Measurements from ENCODE around the gene SCAMP2. TPM values are rescaled to one million over a fixed set of nuclear protein-coding genes. Genes with fewer than 3 reads are reported as not detected.
A peak's percentile ranks its signal among the peaks of the same experiment; 100 is the strongest.

Gene SCAMP2
- total RNA-seq, 2 experiments from 2014 or later = 57.5 to 59.6 TPM

DNA sequence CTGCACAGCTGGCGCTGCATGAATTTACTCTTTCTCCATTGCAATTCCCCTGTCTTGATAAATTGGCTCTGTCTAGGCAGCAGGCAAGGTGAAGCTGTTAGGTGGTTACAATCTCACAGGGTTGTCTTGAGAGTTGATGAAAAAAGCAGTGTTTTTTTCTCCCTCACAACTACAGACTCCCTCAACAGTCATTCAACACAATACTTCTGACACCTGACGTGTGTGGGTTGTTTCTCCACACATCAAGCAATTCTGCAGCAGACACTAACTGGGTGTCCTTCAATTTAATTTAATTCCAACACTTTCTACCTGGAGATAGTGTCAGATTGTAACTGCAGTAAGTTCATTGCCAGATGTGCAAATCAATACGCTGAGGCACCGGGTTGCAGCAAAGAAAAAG is 5.1 kb upstream of the SCAMP2 start:
- Mint-ChIP-seq H3K27ac (no peak overlapping the region), H3K36me3 (no peaks in the 10 kb centered on the region), H3K4me1 (peaks cover 6% of the 10 kb centered on the region), H3K9me3 (no peaks in the 10 kb centered on the region), H3K27me3 (no peaks in the 10 kb centered on the region), H3K4me3 (no peak overlapping the region)
- DNase-seq = no peak

DNA sequence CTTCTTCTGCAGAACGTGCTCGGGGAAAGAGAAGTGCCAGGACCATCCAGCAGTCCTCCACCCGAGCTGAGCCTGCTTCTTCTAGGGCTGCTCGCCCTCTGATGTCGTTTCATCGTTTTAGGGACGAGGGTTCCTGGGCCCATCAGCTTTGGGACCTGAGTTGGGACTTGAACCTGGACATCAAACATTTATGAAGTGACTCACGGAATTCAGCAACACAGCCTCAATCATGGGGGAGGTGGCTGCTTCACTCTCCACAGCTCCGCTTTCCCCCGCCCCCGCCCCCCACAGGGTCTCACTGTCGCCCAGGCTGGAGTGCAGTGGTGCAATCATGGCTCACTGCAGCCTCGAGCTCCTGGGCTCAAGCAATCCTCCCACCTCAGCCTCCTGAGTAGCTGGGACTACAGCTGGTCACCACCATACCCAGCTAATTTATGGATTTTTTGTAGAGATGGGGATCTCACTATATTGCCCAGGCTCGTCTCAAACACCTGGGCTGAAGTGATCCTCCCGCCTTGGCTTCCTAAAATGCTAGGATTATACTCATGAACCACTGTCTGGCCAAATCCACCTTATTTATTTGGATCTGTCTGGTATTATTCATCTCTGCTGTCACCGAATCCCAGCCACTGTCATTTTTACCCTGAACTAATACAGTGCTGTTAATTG is 725 bp upstream of the SCAMP2 start:
- peak; percentile 19 for DNase-seq
- peaks cover 37% of the 10 kb centered on the region for H3K4me1 Mint-ChIP-seq
- no peaks in the 10 kb centered on the region for H3K27me3 Mint-ChIP-seq
- H3K27ac Mint-ChIP-seq = peak overlapping the region; percentile 90
- H3K36me3 Mint-ChIP-seq = peaks cover 20% of the 10 kb centered on the region
- H3K4me3 Mint-ChIP-seq = peak overlapping the region; percentile 98
- no peaks in the 10 kb centered on the region for H3K9me3 Mint-ChIP-seq

DNA sequence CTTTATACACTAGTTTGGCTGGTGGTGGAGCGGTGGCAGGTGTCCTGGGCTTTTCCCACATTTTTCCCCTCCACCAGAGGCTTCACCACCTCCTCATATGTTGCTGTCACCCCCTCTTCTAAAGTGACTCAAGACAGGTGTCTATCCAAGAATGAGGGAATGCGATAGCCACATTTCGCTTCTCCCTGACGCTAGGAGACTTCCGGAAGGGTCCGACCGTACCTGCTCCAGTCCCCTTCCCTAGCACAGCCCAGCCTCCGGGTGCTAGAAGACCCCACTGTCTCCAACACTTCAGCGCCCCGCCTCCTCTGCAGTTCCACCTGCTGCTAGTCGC is 496 bp downstream of the SCAMP2 start:
- no peak for DNase-seq
- Mint-ChIP-seq H3K4me3 (peak overlapping the region; percentile 98), H3K27me3 (no peaks in the 10 kb centered on the region), H3K36me3 (peaks cover 32% of the 10 kb centered on the region), H3K9me3 (no peaks in the 10 kb centered on the region), H3K4me1 (peaks cover 49% of the 10 kb centered on the region), H3K27ac (peak overlapping the region; percentile 90)

DNA sequence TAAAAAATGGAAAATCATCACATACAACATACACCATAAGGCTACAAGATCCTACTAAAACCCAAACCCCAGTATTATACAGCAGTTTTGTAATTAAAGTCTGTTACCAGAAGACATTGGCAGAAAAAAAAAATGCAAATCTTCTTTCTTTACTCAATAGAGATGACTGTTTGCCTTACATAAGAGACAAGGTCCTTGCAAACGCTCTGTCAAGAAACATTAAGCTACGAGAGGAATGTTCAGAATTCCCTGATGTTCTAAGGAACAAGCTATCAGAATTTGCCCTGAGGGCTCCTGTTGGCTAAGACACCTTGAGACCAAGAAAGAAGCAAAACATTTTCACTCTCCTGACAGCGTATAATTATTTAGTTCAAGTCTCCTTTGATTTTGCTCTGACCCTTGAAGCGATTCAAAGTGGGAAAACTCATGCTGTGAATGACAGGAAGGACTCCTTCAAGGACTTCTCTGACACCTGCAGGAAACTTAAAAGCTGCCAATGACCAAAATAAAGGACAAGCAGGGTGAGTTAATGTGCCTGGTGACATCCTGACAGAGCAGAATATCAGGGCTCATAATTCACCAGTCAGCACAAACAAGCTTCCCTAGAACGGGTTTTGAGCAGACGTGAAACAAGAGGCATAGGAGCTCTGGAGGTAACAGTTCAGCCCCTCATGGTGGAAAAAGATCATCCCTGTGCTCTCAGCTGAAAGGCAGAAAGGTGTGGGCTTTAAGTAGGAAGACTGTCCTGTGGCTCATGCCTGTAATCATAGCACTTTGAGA is 2.5 kb downstream of the SCAMP2 start:
- Mint-ChIP-seq H3K4me3 (peak overlapping the region; percentile 98), H3K27ac (peak overlapping the region; percentile 82), H3K4me1 (peaks cover 68% of the 10 kb centered on the region), H3K36me3 (peaks cover 42% of the 10 kb centered on the region), H3K27me3 (no peaks in the 10 kb centered on the region), H3K9me3 (no peaks in the 10 kb centered on the region)
- no peak for DNase-seq

GRCh38 chr15:74869726-74870407 is 3.3 kb downstream of the SCAMP2 start:
- DNase-seq = peak; percentile 51
- Mint-ChIP-seq H3K27ac (peak overlapping the region; percentile 82), H3K27me3 (no peaks in the 10 kb centered on the region), H3K9me3 (no peaks in the 10 kb centered on the region), H3K4me3 (peak overlapping the region; percentile 98), H3K36me3 (peaks cover 46% of the 10 kb centered on the region), H3K4me1 (peaks cover 73% of the 10 kb centered on the region)

- no peak for DNase-seq
- peaks cover 77% of the 10 kb centered on the region for H3K4me1 Mint-ChIP-seq
- H3K36me3 Mint-ChIP-seq = peaks cover 48% of the 10 kb centered on the region
- peak overlapping the region; percentile 98 for H3K4me3 Mint-ChIP-seq
- H3K9me3 Mint-ChIP-seq = no peaks in the 10 kb centered on the region
- H3K27me3 Mint-ChIP-seq = no peaks in the 10 kb centered on the region
- H3K27ac Mint-ChIP-seq = peak overlapping the region; percentile 82
Observed at GRCh38 chr15:74869372-74869725, 3.8 kb downstream of the SCAMP2 start.

DNA sequence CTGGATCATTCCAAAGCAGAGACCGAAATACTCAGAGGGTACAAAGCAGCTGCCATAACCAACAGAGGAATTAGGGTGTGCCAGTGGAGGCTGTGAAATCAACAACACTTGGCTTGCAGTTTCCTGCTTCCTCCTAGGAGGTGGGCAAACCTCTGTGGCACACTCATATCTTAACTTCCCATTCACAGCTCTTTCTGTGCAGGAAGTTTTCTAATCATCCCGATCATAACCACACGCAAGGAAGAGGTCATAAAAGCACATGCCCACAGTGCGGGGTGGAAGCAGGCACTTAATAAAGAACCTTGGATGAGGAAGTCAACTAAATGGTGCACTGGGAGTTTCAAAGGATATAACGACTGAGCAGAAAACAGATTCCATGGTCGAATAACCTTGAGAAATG is 5.1 kb downstream of the SCAMP2 start:
- H3K4me3 Mint-ChIP-seq = peak overlapping the region; percentile 39
- H3K27ac Mint-ChIP-seq = peak overlapping the region; percentile 64
- no peaks in the 10 kb centered on the region for H3K27me3 Mint-ChIP-seq
- no peaks in the 10 kb centered on the region for H3K9me3 Mint-ChIP-seq
- DNase-seq = no peak
- H3K36me3 Mint-ChIP-seq = peaks cover 51% of the 10 kb centered on the region
- peaks cover 78% of the 10 kb centered on the region for H3K4me1 Mint-ChIP-seq

DNA sequence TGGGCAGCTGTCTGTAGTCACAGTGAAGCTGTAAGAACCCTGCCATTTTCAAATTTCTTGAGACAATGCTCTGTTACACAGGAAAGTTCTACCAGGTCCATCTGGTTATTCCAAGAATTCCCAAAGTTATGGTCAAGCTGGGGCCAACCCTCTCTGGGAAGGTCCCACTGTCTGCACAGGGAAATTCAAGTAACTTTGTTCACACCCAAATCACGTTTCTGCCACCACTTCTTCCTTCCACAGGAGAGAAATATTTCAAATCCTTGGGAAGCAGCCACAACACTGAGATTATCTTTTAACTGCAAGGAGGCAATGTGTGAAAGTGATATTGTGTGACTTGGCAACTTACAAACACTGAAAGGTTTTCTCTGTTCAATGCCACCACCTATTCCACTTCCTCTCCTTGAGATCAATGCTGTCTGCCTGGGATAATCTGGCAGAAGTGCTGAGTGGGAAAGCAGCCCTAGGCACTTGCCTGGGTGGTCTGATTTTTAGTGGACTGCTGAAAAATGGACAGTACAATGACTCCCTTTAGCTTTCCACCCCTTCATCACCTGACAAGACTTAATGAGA is 5.6 kb downstream of the SCAMP2 start:
- H3K9me3 Mint-ChIP-seq = no peaks in the 10 kb centered on the region
- DNase-seq = no peak
- peak overlapping the region; percentile 64 for H3K27ac Mint-ChIP-seq
- no peaks in the 10 kb centered on the region for H3K27me3 Mint-ChIP-seq
- H3K36me3 Mint-ChIP-seq = peaks cover 48% of the 10 kb centered on the region
- H3K4me1 Mint-ChIP-seq = peaks cover 74% of the 10 kb centered on the region
- peak overlapping the region; percentile 12 for H3K4me3 Mint-ChIP-seq

- Mint-ChIP-seq H3K36me3 (peaks cover 43% of the 10 kb centered on the region), H3K4me1 (peaks cover 71% of the 10 kb centered on the region), H3K4me3 (no peak overlapping the region), H3K27me3 (no peaks in the 10 kb centered on the region), H3K9me3 (no peaks in the 10 kb centered on the region), H3K27ac (no peak overlapping the region)
- no peak for DNase-seq
Observed at GRCh38 chr15:74866090-74866489, 7.1 kb downstream of the SCAMP2 start.

DNA sequence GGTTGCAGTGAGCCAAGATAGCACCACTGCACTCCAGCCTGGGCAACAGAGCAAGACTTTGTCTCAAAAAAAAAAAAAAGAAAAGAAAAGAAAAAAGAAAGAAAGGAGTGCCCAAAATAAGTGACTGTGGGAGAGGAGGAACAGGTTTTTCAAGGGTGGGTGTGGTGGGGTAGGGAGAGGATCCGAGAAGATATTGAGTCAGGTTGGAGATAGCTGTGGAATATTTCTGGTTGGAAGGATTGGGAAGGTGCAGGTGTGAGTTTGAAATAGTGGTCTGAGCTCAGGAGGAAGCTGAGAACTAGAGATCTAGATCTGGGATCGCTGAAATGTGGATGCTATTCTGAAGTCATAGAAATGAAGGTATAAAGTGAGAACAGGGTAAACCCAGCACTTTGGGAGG is 7.8 kb downstream of the SCAMP2 start:
- H3K4me1 Mint-ChIP-seq = peaks cover 63% of the 10 kb centered on the region
- H3K27me3 Mint-ChIP-seq = no peaks in the 10 kb centered on the region
- H3K9me3 Mint-ChIP-seq = no peaks in the 10 kb centered on the region
- H3K36me3 Mint-ChIP-seq = peaks cover 43% of the 10 kb centered on the region
- peak overlapping the region; percentile 75 for H3K27ac Mint-ChIP-seq
- no peak for DNase-seq
- no peak overlapping the region for H3K4me3 Mint-ChIP-seq

GRCh38 chr15:74864296-74864695 is 8.9 kb downstream of the SCAMP2 start:
- peaks cover 33% of the 10 kb centered on the region for H3K36me3 Mint-ChIP-seq
- no peak overlapping the region for H3K4me3 Mint-ChIP-seq
- DNase-seq = no peak
- H3K4me1 Mint-ChIP-seq = peaks cover 58% of the 10 kb centered on the region
- H3K9me3 Mint-ChIP-seq = no peaks in the 10 kb centered on the region
- H3K27ac Mint-ChIP-seq = peak overlapping the region; percentile 47
- H3K27me3 Mint-ChIP-seq = no peaks in the 10 kb centered on the region

DNA sequence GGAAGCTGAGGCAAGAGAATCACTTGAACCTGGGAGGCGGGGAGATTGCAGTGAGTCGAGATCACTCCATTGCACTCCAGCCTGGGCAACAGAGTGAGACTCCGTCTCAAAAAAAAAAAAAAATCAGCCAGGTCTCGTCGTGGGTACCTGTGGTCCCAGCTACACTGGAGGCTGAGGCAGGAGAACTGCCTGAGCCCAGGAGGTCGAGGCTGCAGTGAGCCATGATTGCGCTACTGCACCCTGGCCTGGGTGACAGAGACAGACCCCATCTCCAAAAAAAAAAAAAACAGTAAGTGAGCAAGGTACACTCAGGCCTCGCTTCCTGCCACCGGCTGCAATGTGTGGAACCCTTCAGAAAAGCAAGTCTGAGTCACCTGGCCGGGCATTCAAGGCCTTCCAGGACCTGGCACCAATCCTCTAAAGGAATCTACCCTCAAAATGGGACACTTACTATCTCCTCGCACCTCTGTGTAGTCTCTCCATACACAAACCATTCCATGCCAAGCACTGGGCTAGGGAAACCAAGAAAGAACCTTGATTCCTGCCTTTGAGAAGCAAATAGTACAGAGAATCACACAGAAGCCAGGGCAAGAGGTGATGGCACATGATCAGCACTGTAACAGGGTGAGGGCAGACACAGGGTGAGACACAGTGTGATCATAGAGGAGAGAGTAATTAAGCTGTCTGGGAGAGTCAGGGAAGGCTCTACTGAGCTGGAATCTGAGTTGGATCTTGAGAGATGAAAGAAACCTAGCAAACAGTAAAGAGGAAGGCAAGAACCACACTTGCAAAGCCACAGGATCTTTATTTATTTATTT is 9.7 kb downstream of the SCAMP2 start:
- no peaks in the 10 kb centered on the region for H3K9me3 Mint-ChIP-seq
- H3K27me3 Mint-ChIP-seq = no peaks in the 10 kb centered on the region
- H3K27ac Mint-ChIP-seq = peak overlapping the region; percentile 69
- H3K36me3 Mint-ChIP-seq = peaks cover 29% of the 10 kb centered on the region
- H3K4me1 Mint-ChIP-seq = peaks cover 59% of the 10 kb centered on the region
- DNase-seq = no peak
- no peak overlapping the region for H3K4me3 Mint-ChIP-seq

DNA sequence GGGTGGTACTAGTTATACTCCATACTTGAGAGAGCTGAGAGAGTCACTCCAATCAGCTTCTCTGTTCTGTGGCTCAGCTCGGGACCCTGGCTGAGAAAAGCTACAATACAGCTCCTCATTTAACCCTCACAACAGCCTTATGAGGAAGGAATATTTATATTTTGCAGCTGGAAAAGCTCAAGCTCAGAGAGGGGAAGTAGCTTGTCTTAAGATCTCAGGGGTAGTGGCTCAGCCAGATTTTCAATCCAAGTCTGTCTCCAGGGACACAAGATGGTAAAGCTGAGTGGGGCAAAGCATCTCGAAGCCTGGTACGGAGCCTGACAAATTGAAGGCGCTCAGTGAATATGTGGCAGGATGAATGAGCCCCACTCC is 14.8 kb downstream of the SCAMP2 start:
- Mint-ChIP-seq H3K27me3 (no peaks in the 10 kb centered on the region), H3K4me1 (peaks cover 38% of the 10 kb centered on the region), H3K36me3 (peaks cover 8% of the 10 kb centered on the region), H3K9me3 (no peaks in the 10 kb centered on the region), H3K4me3 (peak overlapping the region; percentile 1), H3K27ac (peak overlapping the region; percentile 59)
- DNase-seq = no peak

DNA sequence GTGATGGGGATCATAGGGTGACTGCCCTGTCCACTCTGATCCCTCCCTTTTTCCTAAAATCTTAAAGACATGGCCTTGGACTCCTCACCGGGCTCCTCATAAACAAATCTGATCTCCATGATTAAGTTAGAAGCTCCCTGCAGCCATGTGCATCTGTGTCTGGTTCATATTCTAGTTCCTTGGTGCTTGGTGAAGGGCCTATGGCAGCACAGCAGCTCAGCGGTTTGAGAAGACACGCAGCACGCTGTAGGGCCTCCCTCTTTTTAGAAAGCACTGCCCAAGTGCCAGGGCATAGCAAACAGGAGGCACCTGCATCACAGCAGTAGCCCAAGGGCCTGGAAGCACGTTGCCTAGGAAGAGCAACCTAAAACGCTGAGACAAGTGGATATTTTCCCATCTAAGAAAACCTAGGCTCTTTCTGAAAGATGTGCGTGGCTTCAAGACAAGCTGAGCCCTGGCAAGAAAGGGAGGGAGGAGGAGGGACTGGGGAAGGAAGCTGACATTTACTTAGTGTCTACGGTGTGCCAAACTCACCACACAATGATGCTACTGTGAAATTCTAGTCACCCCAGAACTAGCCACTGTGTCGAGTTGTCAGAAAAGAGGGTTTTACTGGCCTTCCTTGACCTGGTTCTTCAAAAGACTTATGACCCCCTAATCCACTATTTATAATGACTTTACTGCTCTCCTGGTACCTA is 15.3 kb downstream of the SCAMP2 start:
- no peak for DNase-seq
- Mint-ChIP-seq H3K27ac (peak overlapping the region; percentile 59), H3K4me3 (peak overlapping the region; percentile 1), H3K36me3 (peaks cover 10% of the 10 kb centered on the region), H3K4me1 (peaks cover 38% of the 10 kb centered on the region), H3K27me3 (no peaks in the 10 kb centered on the region), H3K9me3 (no peaks in the 10 kb centered on the region)
